ENCODE data around the gene BUB1B. TPM values are rescaled to one million over a fixed set of nuclear protein-coding genes. Genes with fewer than 3 reads are reported as not detected.
A peak's percentile ranks its signal among the peaks of the same experiment; 100 is the strongest.

BUB1B gene
- total and polyA plus RNA-seq, 9 of the 15 experiments (the other 6 are each of a cell fraction or from before 2014, with no cell fraction given): 28.7 to 113 (median 82.2) TPM

DNA sequence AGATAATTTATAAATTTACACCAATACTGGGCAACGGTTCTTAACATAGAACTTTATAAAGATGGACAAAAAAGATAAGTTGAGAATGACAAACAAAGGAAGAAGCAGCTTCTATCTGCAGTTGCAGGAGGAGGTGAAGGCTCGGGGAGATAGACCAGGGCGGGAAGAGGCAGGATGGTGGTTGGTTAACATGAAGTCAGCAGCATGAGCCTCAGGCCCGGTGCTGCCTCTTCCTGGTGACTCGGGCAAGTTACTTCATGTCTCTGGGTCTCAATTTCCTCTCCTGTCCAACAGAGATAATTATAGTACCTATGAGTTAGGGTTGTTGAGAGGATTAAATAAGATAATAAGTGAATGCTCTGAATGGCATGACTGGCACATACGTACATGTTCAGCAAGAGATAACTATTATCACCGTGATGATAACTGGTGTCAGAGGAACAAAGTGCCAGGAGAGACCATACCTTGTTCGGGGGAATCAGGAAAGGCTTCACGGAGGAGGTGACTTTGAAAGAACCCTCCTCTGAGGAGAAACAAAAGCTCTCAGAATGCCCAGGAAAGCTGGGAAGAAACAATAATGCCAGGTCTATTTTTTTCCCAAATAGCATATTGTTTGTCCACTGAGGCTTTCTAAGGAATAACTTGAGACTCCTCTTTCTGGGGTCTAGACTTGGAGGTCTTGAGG, 82.4 kb downstream of the BUB1B start (continued):
- no peak for TF ChIP-seq ZKSCAN3 (CRISPR knock-in tag; IDR thresholded peaks at IDR 0.05)
- TF ChIP-seq CHD4 (IDR thresholded peaks at IDR 0.05; ENCODE audit: insufficient read depth, insufficient replicate concordance, low read depth, low read length, poor library complexity, severe bottlenecking): no peak
- no peak for TF ChIP-seq ZNF79 (CRISPR knock-in tag; IDR thresholded peaks at IDR 0.05; ENCODE audit: low read depth)
- TF ChIP-seq EGR1 (conservative IDR thresholded peaks at IDR 0.05): no peak
- peak; percentile 49; the same call in 1 of the 2 replicates for TF ChIP-seq TEAD4 (IDR thresholded peaks at IDR 0.05; ENCODE audit: low read length)
- no peak for TF ChIP-seq TEAD4 (CRISPR knock-in tag; IDR thresholded peaks at IDR 0.05; ENCODE audit: borderline replicate concordance)
- TF ChIP-seq ZNF174 (CRISPR knock-in tag; IDR thresholded peaks at IDR 0.05): no peak
- TF ChIP-seq GATA2 (CRISPR knock-in tag; IDR thresholded peaks at IDR 0.05): 0 out of 2 replicates have a peak, but pooled peaks have one; percentile 20
- TF ChIP-seq BCOR (IDR thresholded peaks at IDR 0.05): peak; percentile 78
- no peak for TF ChIP-seq ZC3H4 (CRISPR knock-in tag; IDR thresholded peaks at IDR 0.05; ENCODE audit: borderline replicate concordance)
- TF ChIP-seq RBFOX2 (IDR thresholded peaks at IDR 0.05; ENCODE audit: low read depth, low read length): no peak
- TF ChIP-seq, protein P1, sequence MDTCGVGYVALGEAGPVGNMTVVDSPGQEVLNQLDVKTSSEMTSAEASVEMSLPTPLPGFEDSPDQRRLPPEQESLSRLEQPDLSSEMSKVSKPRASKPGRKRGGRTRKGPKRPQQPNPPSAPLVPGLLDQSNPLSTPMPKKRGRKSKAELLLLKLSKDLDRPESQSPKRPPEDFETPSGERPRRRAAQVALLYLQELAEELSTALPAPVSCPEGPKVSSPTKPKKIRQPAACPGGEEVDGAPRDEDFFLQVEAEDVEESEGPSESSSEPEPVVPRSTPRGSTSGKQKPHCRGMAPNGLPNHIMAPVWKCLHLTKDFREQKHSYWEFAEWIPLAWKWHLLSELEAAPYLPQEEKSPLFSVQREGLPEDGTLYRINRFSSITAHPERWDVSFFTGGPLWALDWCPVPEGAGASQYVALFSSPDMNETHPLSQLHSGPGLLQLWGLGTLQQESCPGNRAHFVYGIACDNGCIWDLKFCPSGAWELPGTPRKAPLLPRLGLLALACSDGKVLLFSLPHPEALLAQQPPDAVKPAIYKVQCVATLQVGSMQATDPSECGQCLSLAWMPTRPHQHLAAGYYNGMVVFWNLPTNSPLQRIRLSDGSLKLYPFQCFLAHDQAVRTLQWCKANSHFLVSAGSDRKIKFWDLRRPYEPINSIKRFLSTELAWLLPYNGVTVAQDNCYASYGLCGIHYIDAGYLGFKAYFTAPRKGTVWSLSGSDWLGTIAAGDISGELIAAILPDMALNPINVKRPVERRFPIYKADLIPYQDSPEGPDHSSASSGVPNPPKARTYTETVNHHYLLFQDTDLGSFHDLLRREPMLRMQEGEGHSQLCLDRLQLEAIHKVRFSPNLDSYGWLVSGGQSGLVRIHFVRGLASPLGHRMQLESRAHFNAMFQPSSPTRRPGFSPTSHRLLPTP (IDR thresholded peaks at IDR 0.05; ENCODE audit: borderline replicate concordance, extremely low read depth, insufficient read length): no peak
- TF ChIP-seq CCAR2 (IDR thresholded peaks at IDR 0.05; ENCODE audit: low read depth, low read length): no peak
- no peak for TF ChIP-seq SMC3 (conservative IDR thresholded peaks at IDR 0.05; ENCODE audit: insufficient read depth, low read depth, low read length)

Measured in K562 (cell line).